HepG2 (cell line): ENCODE data around the gene SLC2A11. TPM values are rescaled to one million over a fixed set of nuclear protein-coding genes. Genes with fewer than 3 reads are reported as not detected.

Experiments
- ATAC-seq: fragments of 200-7000 bp; cut with Tn5 transposase; 3 replicates; pipeline ENCODE4 v1.9.1; 2020; ENCODE audit warnings: mild to moderate bottlenecking, moderate library complexity
- BruUV-seq: library from RNA; stranded (reverse); fragments of 400-500 nt; replicated peaks from 2 replicates; lab custom pipeline; 2021; lab: Mats Ljungman, UMichigan
- CTCF ChIA-PET: fragments of 300-600 bp; formaldehyde crosslinking; extraction: SDS; loops from one replicate; lab custom pipeline; 2021; ENCODE audit warnings: low total read pairs, inconsistent platforms, low intra/inter-chr PET ratio; lab: Yijun Ruan, JAX
- POLR2A ChIA-PET: fragments of 350-600 bp; sonication (Branson Sonifier 250); formaldehyde crosslinking; loops from one replicate; lab custom pipeline; 2020; ENCODE audit warnings: antibody characterized with exemption, inconsistent platforms; lab: Yijun Ruan, JAX
- DNase-seq: peaks from one replicate; pipeline ENCODE4 v3.0.0-alpha.2; 2015; ENCODE audit warnings: low spot score
- FAIRE-seq: peaks from 3 replicates; lab custom pipeline; 2011; peaks lifted over from hg19 to GRCh38; lab: Jason Lieb, UNC
- H2AFZ ChIP-seq: one replicate; pipeline ENCODE4 v1.6.1; 2011; ENCODE audit warnings: low read length, inconsistent platforms
- H3K27ac ChIP-seq: fragments of 300-600 bp; 3 replicates; pipeline ENCODE4 v1.8.0; 2011; ENCODE audit warnings: mixed run types, mild to moderate bottlenecking, mixed read lengths, low read length, inconsistent platforms; ENCODE audit not compliant: insufficient read depth; ENCODE audit errors: extremely low read length
- H3K27me3 ChIP-seq, 2 experiments: fragments of 200-600 bp in 1 of 2; 2 replicates in 1 of 2; 3 replicates in 1 of 2; pipeline versions ENCODE4 v1.6.0 to v1.8.0; 2011; ENCODE audit warnings: low read length in 2 of 2, mild to moderate bottlenecking in 2 of 2, moderate library complexity in 2 of 2, inconsistent platforms in 1 of 2; ENCODE audit not compliant: insufficient read depth in 2 of 2, control insufficient read depth in 1 of 2
- H3K36me3 ChIP-seq, 2 experiments: fragments of 200-600 bp in 1 of 2; replicated peaks in 1 of 2; 2 replicates in 1 of 2; 3 replicates in 1 of 2; pipeline versions ENCODE4 v1.5.1 to v1.8.0; 2011; ENCODE audit warnings: low read length in 2 of 2, inconsistent platforms in 1 of 2; ENCODE audit not compliant: insufficient read depth in 2 of 2, control insufficient read depth in 1 of 2
- H3K4me1 ChIP-seq: 2 replicates; pipeline ENCODE4 v1.5.1; 2012; ENCODE audit warnings: low read length, inconsistent platforms; ENCODE audit not compliant: insufficient read depth
- H3K4me2 ChIP-seq: 2 replicates; pipeline ENCODE4 v1.6.0; 2011; ENCODE audit warnings: low read depth, low read length, inconsistent platforms
- H3K4me3 ChIP-seq, 3 experiments: fragments of 200-600 bp in 1 of 3; sonication (generic), shearing (Covaris generic) in 1 of 3; replicated peaks in 1 of 3; 2 replicates each; pipeline ENCODE4 v1.5.1; 2011 to 2016; ENCODE audit warnings: low read length in 3 of 3, inconsistent platforms in 2 of 3, low read depth in 2 of 3, mild to moderate bottlenecking in 2 of 3, control low read depth in 1 of 3, mixed read lengths in 1 of 3; ENCODE audit not compliant: insufficient read depth in 1 of 3
- H3K79me2 ChIP-seq: one replicate; pipeline ENCODE4 v1.6.1; 2011; ENCODE audit warnings: low read length, inconsistent platforms; ENCODE audit not compliant: insufficient read depth
- H3K9ac ChIP-seq: 2 replicates; pipeline ENCODE4 v1.6.0; 2011; ENCODE audit warnings: mild to moderate bottlenecking, low read depth, low read length, inconsistent platforms; ENCODE audit not compliant: insufficient read depth
- H3K9me3 ChIP-seq: 2 replicates; pipeline ENCODE4 v1.5.1; 2012; ENCODE audit warnings: mild to moderate bottlenecking, low read length
- H4K20me1 ChIP-seq: 2 replicates; pipeline ENCODE4 v1.6.0; 2011; ENCODE audit warnings: inconsistent platforms, mild to moderate bottlenecking, low read length, moderate library complexity; ENCODE audit not compliant: insufficient read depth
- AGO2 ChIP-seq: fragments of 200-400 bp; formaldehyde crosslinking; optimal IDR thresholded peaks from 2 replicates; pipeline ENCODE3; 2017; ENCODE audit warnings: mild to moderate bottlenecking, low read depth, low read length, moderate library complexity
- AHR ChIP-seq: IDR thresholded peaks from 2 replicates; pipeline ENCODE4 v1.6.1; 2018; ENCODE audit warnings: missing genetic modification reagents, missing compliant biosample characterization
- GZF1 ChIP-seq: sonication (generic); formaldehyde crosslinking; IDR thresholded peaks from 2 replicates; pipeline ENCODE4 v1.5.1; 2020; ENCODE audit warnings: mild to moderate bottlenecking, missing genetic modification reagents
- HINFP ChIP-seq: sonication (generic); formaldehyde crosslinking; IDR thresholded peaks from 2 replicates; pipeline ENCODE4 v1.4.0; 2020; ENCODE audit warnings: low read depth, mild to moderate bottlenecking, missing genetic modification reagents
- IKZF4 ChIP-seq: sonication (generic); formaldehyde crosslinking; IDR thresholded peaks from 2 replicates; pipeline ENCODE4 v1.5.1; 2020; ENCODE audit warnings: borderline replicate concordance, mild to moderate bottlenecking, low read depth, missing genetic modification reagents; ENCODE audit errors: not compliant biosample characterization
- PAF1 ChIP-seq: IDR thresholded peaks from 2 replicates; pipeline ENCODE4 v1.6.1; 2016; ENCODE audit warnings: missing genetic modification reagents, missing compliant biosample characterization
- PHF20 ChIP-seq: sonication (generic); formaldehyde crosslinking; IDR thresholded peaks from 2 replicates; pipeline ENCODE4 v1.5.0; 2020; ENCODE audit warnings: mild to moderate bottlenecking, missing genetic modification reagents
- ZNF354B ChIP-seq: sonication (generic); formaldehyde crosslinking; IDR thresholded peaks from 2 replicates; pipeline ENCODE4 v1.8.0; 2022; ENCODE audit warnings: mild to moderate bottlenecking, missing genetic modification reagents
- WGBS: methylation state at CpG from one replicate; pipeline ENCODE4 v1.1.6; 2017; ENCODE audit warnings: low lambda C conversion rate; 5-methylcytosine and 5-hydroxymethylcytosine counted together
- in situ Hi-C: cut with HindIII; loops from 2 replicates; pipeline ENCODE4 v1.10.0; 2017; ENCODE audit warnings: low pct_unique_long_range_greater_than_20kb; ENCODE audit not compliant: extremely low pct_ligation_motif_present
- intact Hi-C: fragments of 100-400 bp; cut with micrococcal nuclease; formaldehyde crosslinking; loops from one replicate; pipeline ENCODE4 v1.10.0; 2022; ENCODE audit not compliant: unreplicated experiment
- polyA plus RNA-seq, 8 experiments: library from polyadenylated mRNA; depleted of rRNA in 3 of 8; stranded (reverse) in 7 of 8; unstranded in 1 of 8; fragments of >200 nt; fragmentation: Illumina TruSeq in 4 of 8; extraction: Trizol in 4 of 8; gene quantifications; 2 replicates each; pipeline versions ENCODE4 v1.2.1 to v1.2.3, GENCODE V29; 2011 to 2016; ENCODE audit warnings: low read depth in 4 of 8, missing spikeins in 1 of 8, mixed read lengths in 1 of 8; ENCODE audit not compliant: insufficient read depth in 1 of 8
- total RNA-seq, 5 experiments: library from RNA; depleted of rRNA; stranded (reverse); fragments of >200 nt; fragmentation: Illumina TruSeq; extraction: Trizol; gene quantifications; 2 replicates each; pipeline ENCODE4 v1.2.3, GENCODE V29; 2016; ENCODE audit warnings: low read depth in 1 of 5
- TF ChIP-seq, protein P1 (sequence below): sonication (generic); formaldehyde crosslinking; IDR thresholded peaks from 2 replicates; pipeline ENCODE4 v1.5.1; 2020; ENCODE audit warnings: missing genetic modification reagents, mild to moderate bottlenecking, borderline replicate concordance
- TF ChIP-seq, protein P2 (sequence below): sonication (generic); formaldehyde crosslinking; IDR thresholded peaks from 2 replicates; pipeline ENCODE4 v1.5.1; 2020; ENCODE audit warnings: mild to moderate bottlenecking, missing genetic modification reagents

SLC2A11 gene
- total and polyA plus RNA-seq, 2 of the 13 experiments (the other 11 are each of a cell fraction or from before 2014, with no cell fraction given): 15.2 to 15.4 TPM

- no peak for TF ChIP-seq ZNF354B (CRISPR knock-in tag)
- TF ChIP-seq, protein P1, sequence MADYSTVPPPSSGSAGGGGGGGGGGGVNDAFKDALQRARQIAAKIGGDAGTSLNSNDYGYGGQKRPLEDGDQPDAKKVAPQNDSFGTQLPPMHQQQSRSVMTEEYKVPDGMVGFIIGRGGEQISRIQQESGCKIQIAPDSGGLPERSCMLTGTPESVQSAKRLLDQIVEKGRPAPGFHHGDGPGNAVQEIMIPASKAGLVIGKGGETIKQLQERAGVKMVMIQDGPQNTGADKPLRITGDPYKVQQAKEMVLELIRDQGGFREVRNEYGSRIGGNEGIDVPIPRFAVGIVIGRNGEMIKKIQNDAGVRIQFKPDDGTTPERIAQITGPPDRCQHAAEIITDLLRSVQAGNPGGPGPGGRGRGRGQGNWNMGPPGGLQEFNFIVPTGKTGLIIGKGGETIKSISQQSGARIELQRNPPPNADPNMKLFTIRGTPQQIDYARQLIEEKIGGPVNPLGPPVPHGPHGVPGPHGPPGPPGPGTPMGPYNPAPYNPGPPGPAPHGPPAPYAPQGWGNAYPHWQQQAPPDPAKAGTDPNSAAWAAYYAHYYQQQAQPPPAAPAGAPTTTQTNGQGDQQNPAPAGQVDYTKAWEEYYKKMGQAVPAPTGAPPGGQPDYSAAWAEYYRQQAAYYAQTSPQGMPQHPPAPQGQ (CRISPR knock-in tag): no peak
- no peak for TF ChIP-seq GZF1
Observed at GRCh38 chr22:23823331-23823791, 34.3 kb upstream of the SLC2A11 start (continued).

- in situ Hi-C loops: loop anchor here (25.0 kb wide), 1 partner anchor 212 kb away; no protein-coding TSS in a partner anchor
- DNase-seq: no peak
- Histone ChIP-seq H3K36me3 (peaks cover 62 to 80% of the 10 kb centered on the region in 2 experiments), H3K4me3 (no peak overlapping the region)
- POLR2A ChIA-PET: interaction anchor here (0.6 kb wide), 1 partner anchor 79 kb away, joined by 3 read pairs; no protein-coding TSS in a partner anchor
- WGBS: 99% methylated on average over 9 of the region's 13 CpGs
- TF ChIP-seq HINFP (CRISPR knock-in tag): no peak
- TF ChIP-seq, protein P2, sequence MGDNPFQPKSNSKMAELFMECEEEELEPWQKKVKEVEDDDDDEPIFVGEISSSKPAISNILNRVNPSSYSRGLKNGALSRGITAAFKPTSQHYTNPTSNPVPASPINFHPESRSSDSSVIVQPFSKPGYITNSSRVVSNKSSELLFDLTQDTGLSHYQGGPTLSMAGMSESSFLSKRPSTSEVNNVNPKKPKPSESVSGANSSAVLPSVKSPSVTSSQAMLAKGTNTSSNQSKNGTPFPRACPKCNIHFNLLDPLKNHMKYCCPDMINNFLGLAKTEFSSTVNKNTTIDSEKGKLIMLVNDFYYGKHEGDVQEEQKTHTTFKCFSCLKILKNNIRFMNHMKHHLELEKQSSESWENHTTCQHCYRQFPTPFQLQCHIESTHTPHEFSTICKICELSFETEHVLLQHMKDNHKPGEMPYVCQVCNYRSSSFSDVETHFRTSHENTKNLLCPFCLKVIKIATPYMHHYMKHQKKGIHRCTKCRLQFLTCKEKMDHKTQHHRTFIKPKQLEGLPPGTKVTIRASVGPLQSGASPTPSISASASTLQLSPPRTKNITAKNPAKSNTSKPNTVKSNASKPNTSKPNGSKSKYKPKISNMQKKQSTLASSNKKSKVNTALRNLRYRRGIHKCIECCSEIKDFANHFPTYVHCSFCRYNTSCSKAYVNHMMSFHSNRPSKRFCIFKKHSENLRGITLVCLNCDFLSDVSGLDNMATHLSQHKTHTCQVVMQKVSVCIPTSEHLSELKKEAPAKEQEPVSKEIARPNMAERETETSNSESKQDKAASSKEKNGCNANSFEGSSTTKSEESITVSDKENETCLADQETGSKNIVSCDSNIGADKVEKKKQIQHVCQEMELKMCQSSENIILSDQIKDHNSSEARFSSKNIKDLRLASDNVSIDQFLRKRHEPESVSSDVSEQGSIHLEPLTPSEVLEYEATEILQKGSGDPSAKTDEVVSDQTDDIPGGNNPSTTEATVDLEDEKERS (CRISPR knock-in tag): no peak
- TF ChIP-seq PAF1 (CRISPR knock-in tag): no peak
- no peak for TF ChIP-seq IKZF4 (CRISPR knock-in tag)
- peak; percentile 21 for TF ChIP-seq AGO2
- TF ChIP-seq AHR (CRISPR knock-in tag): no peak
- no peak for TF ChIP-seq PHF20 (CRISPR knock-in tag)
- TF ChIP-seq, all 625 proteins: peak for 1
- H3K27ac ChIP-seq: no peak overlapping the region
- ATAC-seq (no peak), FAIRE-seq (no peak)
- no peaks in the 10 kb centered on the region for H3K79me2 ChIP-seq
- no peak overlapping the region for H2AFZ ChIP-seq
- H3K4me2 ChIP-seq: no peak overlapping the region
- H3K9me3 ChIP-seq: no peaks in the 10 kb centered on the region
- intact Hi-C loops: no loop called here
- CTCF ChIA-PET: no interaction called here
- no peaks in the 10 kb centered on the region for H4K20me1 ChIP-seq
- H3K9ac ChIP-seq: no peak overlapping the region
- H3K4me1 ChIP-seq: peaks cover 24% of the 10 kb centered on the region
- no peaks in the 10 kb centered on the region for H3K27me3 ChIP-seq
- no TSS peak for BruUV-seq
Observed at GRCh38 chr22:23824476-23825245, 33.0 kb upstream of the SLC2A11 start.
